ENCODE measurements around the gene MYO18B. TPM values are rescaled to one million over a fixed set of nuclear protein-coding genes. Genes with fewer than 3 reads are reported as not detected.

The MYO18B gene
- polyA plus RNA-seq, 1 donor (not counting 4 experiments of a cell fraction or from before 2014, with no cell fraction given): not detected

DNA sequence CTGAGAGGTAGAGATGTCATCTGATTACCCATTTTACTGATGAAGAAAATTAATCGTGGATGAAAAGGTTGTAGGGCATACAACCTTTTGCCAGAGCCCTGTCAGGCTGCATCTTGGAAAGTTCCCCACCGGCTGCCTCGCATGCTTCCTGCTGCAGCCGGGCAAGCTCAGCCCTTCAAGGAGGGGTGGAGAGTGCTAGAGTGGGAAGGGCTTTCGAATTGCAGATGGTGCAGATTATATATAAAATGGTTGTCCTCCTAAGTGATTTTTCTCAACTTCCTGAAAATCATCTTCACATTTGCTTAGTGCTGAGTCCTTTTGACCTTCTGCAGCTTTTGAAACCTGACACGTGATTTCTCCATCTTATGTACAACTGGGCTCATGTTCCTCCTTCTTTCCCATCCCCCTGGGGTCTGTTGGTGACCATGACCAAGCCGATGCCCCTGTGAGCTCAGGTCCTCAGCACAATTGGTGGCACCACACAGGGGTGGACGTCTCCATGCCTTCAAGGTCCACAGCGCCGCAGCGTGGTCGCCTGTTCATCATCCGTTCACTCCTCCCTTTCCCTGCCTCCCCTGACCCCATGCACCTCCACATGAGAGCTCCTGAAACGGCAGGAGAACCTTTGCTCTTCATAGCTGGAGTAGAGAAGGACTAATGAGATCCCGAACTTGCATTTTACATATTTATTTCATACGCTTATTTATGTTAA lies 47.6 kb upstream of the MYO18B start:
- dilution Hi-C loops (cut with MboI; ENCODE audit: extremely low pct_ligation_motif_present, low sequenced_read_pairs): no loop called here
- no peak for FAIRE-seq
- H3K36me3 ChIP-seq (ENCODE audit: control insufficient read depth in 2 of 2, extremely low read depth in 1 of 2, insufficient read depth in 2 of 2, low read length in 2 of 2): peaks cover 0 to 5% of the 10 kb centered on the region in 2 experiments

GRCh38 chr22:25695146-25695545 lies 46.8 kb upstream of the MYO18B start:
- no peak for TF ChIP-seq EZH2 (IDR thresholded peaks at IDR 0.05; ENCODE audit: low read length)
- TF ChIP-seq, protein P1, sequence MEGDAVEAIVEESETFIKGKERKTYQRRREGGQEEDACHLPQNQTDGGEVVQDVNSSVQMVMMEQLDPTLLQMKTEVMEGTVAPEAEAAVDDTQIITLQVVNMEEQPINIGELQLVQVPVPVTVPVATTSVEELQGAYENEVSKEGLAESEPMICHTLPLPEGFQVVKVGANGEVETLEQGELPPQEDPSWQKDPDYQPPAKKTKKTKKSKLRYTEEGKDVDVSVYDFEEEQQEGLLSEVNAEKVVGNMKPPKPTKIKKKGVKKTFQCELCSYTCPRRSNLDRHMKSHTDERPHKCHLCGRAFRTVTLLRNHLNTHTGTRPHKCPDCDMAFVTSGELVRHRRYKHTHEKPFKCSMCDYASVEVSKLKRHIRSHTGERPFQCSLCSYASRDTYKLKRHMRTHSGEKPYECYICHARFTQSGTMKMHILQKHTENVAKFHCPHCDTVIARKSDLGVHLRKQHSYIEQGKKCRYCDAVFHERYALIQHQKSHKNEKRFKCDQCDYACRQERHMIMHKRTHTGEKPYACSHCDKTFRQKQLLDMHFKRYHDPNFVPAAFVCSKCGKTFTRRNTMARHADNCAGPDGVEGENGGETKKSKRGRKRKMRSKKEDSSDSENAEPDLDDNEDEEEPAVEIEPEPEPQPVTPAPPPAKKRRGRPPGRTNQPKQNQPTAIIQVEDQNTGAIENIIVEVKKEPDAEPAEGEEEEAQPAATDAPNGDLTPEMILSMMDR (optimal IDR thresholded peaks at IDR 0.05 in 1 of 3, IDR thresholded peaks at IDR 0.05 in 1 of 3, conservative IDR thresholded peaks at IDR 0.05 in 1 of 3; ENCODE audit: extremely low read depth in 1 of 3, insufficient read depth in 2 of 3, low read length in 3 of 3): no peak
- FAIRE-seq: no peak

More for the DNA sequence above, 47.6 kb upstream of the MYO18B start:
- H3K27ac ChIP-seq (ENCODE audit: control insufficient read depth, insufficient read depth, low read length): no peak overlapping the region
- H3K4me3 ChIP-seq (ENCODE audit: control insufficient read depth in 2 of 3, extremely low read depth in 1 of 3, insufficient read depth in 2 of 3, low read depth in 1 of 3, low read length in 3 of 3): no peak overlapping the region
- H3K79me2 ChIP-seq (ENCODE audit: control insufficient read depth, insufficient read depth, low read length): no peaks in the 10 kb centered on the region
- H4K20me1 ChIP-seq (ENCODE audit: control insufficient read depth, extremely low read depth, insufficient read depth, low read length): no peaks in the 10 kb centered on the region
- H3K9ac ChIP-seq (ENCODE audit: control insufficient read depth, extremely low read depth, insufficient read depth, low read length): no peak overlapping the region
- no peaks in the 10 kb centered on the region for H3K9me3 ChIP-seq (ENCODE audit: control insufficient read depth, low read depth, low read length)
- H3K27me3 ChIP-seq (ENCODE audit: control insufficient read depth, extremely low read depth, insufficient read depth, low read length): no peaks in the 10 kb centered on the region
- no peak for TF ChIP-seq EZH2 (IDR thresholded peaks at IDR 0.05; ENCODE audit: low read length)
- TF ChIP-seq, protein P1 (optimal IDR thresholded peaks at IDR 0.05 in 1 of 3, IDR thresholded peaks at IDR 0.05 in 1 of 3, conservative IDR thresholded peaks at IDR 0.05 in 1 of 3; ENCODE audit: extremely low read depth in 1 of 3, insufficient read depth in 2 of 3, low read length in 3 of 3): no peak
- H2AFZ ChIP-seq (ENCODE audit: control insufficient read depth, low read length): no peak overlapping the region
- H3K9me1 ChIP-seq (ENCODE audit: control insufficient read depth, extremely low read depth, insufficient read depth, low read length): no peaks in the 10 kb centered on the region
- H3K4me2 ChIP-seq (ENCODE audit: control insufficient read depth, extremely low read depth, insufficient read depth, low read depth, low read length): no peak overlapping the region
- no peak for DNase-seq (ENCODE audit: low read depth, low spot score)
- no peaks in the 10 kb centered on the region for H3K4me1 ChIP-seq (ENCODE audit: control insufficient read depth, extremely low read depth, insufficient read depth, low read length)

More at GRCh38 chr22:25695146-25695545, 46.8 kb upstream of the MYO18B start:
- peaks cover 0 to 5% of the 10 kb centered on the region in 2 experiments for H3K36me3 ChIP-seq (ENCODE audit: control insufficient read depth in 2 of 2, extremely low read depth in 1 of 2, insufficient read depth in 2 of 2, low read length in 2 of 2)
- H3K9me1 ChIP-seq (ENCODE audit: control insufficient read depth, extremely low read depth, insufficient read depth, low read length): no peaks in the 10 kb centered on the region
- H3K4me2 ChIP-seq (ENCODE audit: control insufficient read depth, extremely low read depth, insufficient read depth, low read depth, low read length): no peak overlapping the region
- no peak overlapping the region for H3K9ac ChIP-seq (ENCODE audit: control insufficient read depth, extremely low read depth, insufficient read depth, low read length)
- no peaks in the 10 kb centered on the region for H3K27me3 ChIP-seq (ENCODE audit: control insufficient read depth, extremely low read depth, insufficient read depth, low read length)
- no peak overlapping the region for H3K4me3 ChIP-seq (ENCODE audit: control insufficient read depth in 2 of 3, extremely low read depth in 1 of 3, insufficient read depth in 2 of 3, low read depth in 1 of 3, low read length in 3 of 3)
- dilution Hi-C loops (cut with MboI; ENCODE audit: extremely low pct_ligation_motif_present, low sequenced_read_pairs): no loop called here
- H4K20me1 ChIP-seq (ENCODE audit: control insufficient read depth, extremely low read depth, insufficient read depth, low read length): no peaks in the 10 kb centered on the region
- no peak for DNase-seq (ENCODE audit: low read depth, low spot score)
- no peaks in the 10 kb centered on the region for H3K4me1 ChIP-seq (ENCODE audit: control insufficient read depth, extremely low read depth, insufficient read depth, low read length)
- no peak overlapping the region for H3K27ac ChIP-seq (ENCODE audit: control insufficient read depth, insufficient read depth, low read length)
- no peaks in the 10 kb centered on the region for H3K9me3 ChIP-seq (ENCODE audit: control insufficient read depth, low read depth, low read length)
- H2AFZ ChIP-seq (ENCODE audit: control insufficient read depth, low read length): no peak overlapping the region
- no peaks in the 10 kb centered on the region for H3K79me2 ChIP-seq (ENCODE audit: control insufficient read depth, insufficient read depth, low read length)

Measured in keratinocyte (primary cell).